TTC549 (cell line): ENCODE data around the gene IFNL2.
"Not testable (repeated sequence)": the region's sequence is repeated elsewhere in the genome, so short reads cannot be mapped to it uniquely, and the experiment has no call there.

Experiments used
- FAIRE-seq: peaks from 2 replicates; lab custom pipeline; 2012; peaks lifted over from hg19 to GRCh38; lab: Jason Lieb, UNC

Gene IFNL2

GRCh38 chr19:39297931-39298634 is 29.9 kb downstream of the IFNL2 start:
- no peak for FAIRE-seq

- FAIRE-seq = no peak
Observed at GRCh38 chr19:39299404-39299803, 31.2 kb downstream of the IFNL2 start.

- FAIRE-seq = no peak
Observed at GRCh38 chr19:39299832-39300231, 31.6 kb downstream of the IFNL2 start.

GRCh38 chr19:39301021-39301420 is 32.8 kb downstream of the IFNL2 start:
- no peak for FAIRE-seq

GRCh38 chr19:39301562-39301961 is 33.4 kb downstream of the IFNL2 start:
- FAIRE-seq = no peak

GRCh38 chr19:39303373-39304184 is 35.4 kb downstream of the IFNL2 start:
- FAIRE-seq = no peak

GRCh38 chr19:39304185-39304513 is 36.0 kb downstream of the IFNL2 start:
- no peak for FAIRE-seq

- FAIRE-seq = no peak
Observed at GRCh38 chr19:39304701-39305571, 36.7 kb downstream of the IFNL2 start.

- no peak for FAIRE-seq
Observed at GRCh38 chr19:39306075-39306474, 37.9 kb downstream of the IFNL2 start.

GRCh38 chr19:39307046-39307821 is 39.0 kb downstream of the IFNL2 start:
- no peak for FAIRE-seq

- FAIRE-seq = no peak
Observed at GRCh38 chr19:39307822-39308530, 39.8 kb downstream of the IFNL2 start.

GRCh38 chr19:39308531-39309304 is 40.5 kb downstream of the IFNL2 start:
- no peak for FAIRE-seq

- not testable (repeated sequence) for FAIRE-seq
Observed at GRCh38 chr19:39309305-39309670, 41.1 kb downstream of the IFNL2 start.

GRCh38 chr19:39310558-39311311 is 42.5 kb downstream of the IFNL2 start:
- FAIRE-seq = no peak

- FAIRE-seq = no peak
Observed at GRCh38 chr19:39314016-39314728, 46.0 kb downstream of the IFNL2 start.

GRCh38 chr19:39315933-39316332 is 47.7 kb downstream of the IFNL2 start:
- FAIRE-seq = no peak

- FAIRE-seq = no peak
Observed at GRCh38 chr19:39316627-39317321, 48.6 kb downstream of the IFNL2 start.

- no peak for FAIRE-seq
Observed at GRCh38 chr19:39317476-39317875, 49.3 kb downstream of the IFNL2 start.

- FAIRE-seq = no peak
Observed at GRCh38 chr19:39318071-39318470, 49.9 kb downstream of the IFNL2 start.
